GM03348 (cell line): Measurements from ENCODE around the gene MCM8.
A peak's percentile ranks its signal among the peaks of the same experiment; 100 is the strongest.

Source experiments
- DNase-seq: peaks from one replicate; pipeline ENCODE4 v3.0.0; 2012; ENCODE audit warnings: low spot score

The MCM8 gene

GRCh38 chr20:5950271-5951031, at the start of gene MCM8, which contains the start of gene TRMT6:
Gene MCM8 (plus strand): TSS chr20:5950652. CDS start chr20:5952016, 1,364 bp downstream.
Gene TRMT6 (minus strand): TSS chr20:5950533. CDS start chr20:5950405, 128 bp downstream.
- peak; percentile 96 for DNase-seq

- DNase-seq, result no peak
Observed at GRCh38 chr20:5900908-5901307, 49.5 kb upstream of the MCM8 start.

- DNase-seq, result no peak
Observed at GRCh38 chr20:5908981-5909380, 41.5 kb upstream of the MCM8 start.

- no peak for DNase-seq
Observed at GRCh38 chr20:5910186-5910585, 40.3 kb upstream of the MCM8 start.

DNA sequence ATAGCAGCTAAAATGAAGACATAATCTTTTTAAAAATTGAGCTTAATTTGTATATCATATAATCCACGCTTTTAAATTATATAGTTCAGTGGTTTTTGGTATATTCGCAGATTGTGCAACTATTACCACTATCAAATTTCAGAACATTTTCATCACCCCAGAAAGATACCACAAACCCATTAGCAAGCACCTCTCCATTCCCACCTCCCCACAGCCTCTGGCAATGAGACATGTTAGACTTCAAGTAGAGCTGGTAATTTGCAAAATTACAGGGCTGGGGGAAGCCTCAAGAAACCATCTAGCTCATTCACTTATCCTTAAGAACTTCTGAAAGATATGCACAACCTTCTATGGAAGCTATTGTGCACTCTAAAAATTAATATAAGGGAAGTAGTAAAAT, 37.3 kb upstream of the MCM8 start:
- DNase-seq, result no peak

DNA sequence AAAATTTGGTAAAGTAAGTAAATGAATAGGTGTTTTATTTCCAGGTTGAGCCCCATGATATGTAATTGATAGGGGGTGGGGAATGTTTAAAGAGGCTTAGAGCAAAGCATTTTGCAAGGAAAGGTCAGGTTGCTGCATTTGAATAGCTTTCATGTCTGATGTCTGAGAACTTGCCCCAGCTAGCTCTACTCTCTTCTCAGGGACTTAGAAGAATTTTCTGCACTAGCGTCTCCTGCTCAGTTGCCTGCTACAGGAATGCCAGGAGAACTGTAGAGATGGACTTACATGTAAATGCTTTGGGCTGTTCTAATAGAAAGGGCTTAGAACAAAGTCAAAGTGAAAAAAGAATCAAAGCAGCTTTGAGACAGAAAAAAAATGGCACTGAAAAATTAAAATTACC, 35.6 kb upstream of the MCM8 start:
- no peak for DNase-seq

- peak; percentile 22 for DNase-seq
Observed at GRCh38 chr20:5918856-5919625, 31.4 kb upstream of the MCM8 start.

GRCh38 chr20:5919626-5920544, 30.6 kb upstream of the MCM8 start:
- DNase-seq, result no peak

GRCh38 chr20:5920581-5920980, 29.9 kb upstream of the MCM8 start:
- no peak for DNase-seq

DNA sequence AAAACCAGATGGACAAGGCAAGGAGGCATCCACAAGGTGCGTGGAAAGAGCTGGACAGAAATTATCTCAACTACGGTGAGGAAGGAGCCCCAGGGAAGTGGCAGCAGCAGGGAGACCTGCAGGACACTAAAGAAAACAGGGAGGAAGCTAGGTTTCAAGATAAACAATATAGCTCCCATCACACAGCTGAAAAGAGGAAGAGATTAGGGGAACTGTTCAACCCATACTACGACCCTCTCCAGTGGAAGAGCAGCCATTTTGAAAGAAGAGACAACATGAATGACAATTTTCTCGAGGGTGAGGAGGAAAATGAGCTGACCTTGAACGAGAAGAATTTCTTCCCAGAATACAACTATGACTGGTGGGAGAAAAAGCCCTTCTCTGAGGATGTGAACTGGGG, 27.0 kb upstream of the MCM8 start:
- no peak for DNase-seq

- no peak for DNase-seq
Observed at GRCh38 chr20:5925551-5925950, 24.9 kb upstream of the MCM8 start.

DNA sequence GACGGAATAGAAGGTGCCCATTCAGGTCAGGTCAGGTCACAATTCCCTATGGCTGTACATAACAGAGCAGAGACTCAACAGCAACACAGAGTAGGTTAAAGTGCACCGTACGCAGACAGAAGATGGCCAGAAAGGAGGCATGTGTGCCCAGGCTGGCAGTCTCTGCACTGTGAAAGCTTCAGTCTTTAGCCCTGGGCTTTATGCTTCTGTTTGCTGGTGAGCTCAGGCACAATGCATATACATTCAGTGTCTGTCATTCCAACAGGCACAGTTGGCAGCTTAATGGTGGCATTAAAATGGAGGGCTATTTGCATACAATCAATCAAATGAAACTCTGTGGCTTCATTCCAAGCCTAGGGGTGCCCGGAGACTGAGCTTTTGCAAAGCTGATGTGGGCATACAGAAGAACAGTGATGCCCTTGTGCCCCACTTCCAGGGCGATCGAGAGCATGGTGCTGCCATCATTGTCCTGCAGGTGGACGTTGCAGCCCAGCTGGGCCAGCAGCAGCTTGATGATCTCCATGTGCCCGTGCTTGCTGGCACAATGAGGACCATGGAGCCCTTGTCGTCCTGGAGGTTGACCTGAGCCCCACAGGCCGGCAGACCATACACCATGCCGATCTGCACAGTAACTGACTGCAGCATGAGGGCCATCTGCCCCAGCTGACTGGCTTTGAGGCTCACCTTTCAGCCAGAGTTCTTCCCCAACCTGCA, 22.5 kb upstream of the MCM8 start:
- DNase-seq, result no peak

- DNase-seq, result no peak
Observed at GRCh38 chr20:5928836-5929715, 21.4 kb upstream of the MCM8 start.

GRCh38 chr20:5931411-5931810, 19.0 kb upstream of the MCM8 start:
- no peak for DNase-seq

DNA sequence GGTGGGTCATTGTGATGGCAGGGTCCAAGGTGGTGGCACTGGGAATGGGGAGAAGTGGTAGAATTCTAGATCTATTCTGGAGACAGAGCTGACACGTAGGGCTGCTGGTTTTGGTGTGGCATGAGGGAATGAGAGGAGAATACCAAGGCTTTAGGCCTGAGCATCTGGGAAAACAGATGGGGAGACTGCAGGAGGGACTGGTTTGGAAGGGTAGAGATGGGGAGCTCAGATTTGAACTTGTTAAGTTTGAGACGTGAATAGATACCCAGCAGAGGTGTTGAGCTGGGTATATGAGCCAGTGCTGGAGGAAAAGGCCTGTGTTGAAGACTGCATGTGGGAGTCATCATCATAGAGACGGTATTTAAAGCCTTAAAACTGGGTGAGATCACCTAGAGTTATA, 17.7 kb upstream of the MCM8 start:
- DNase-seq, result no peak

- no peak for DNase-seq
Observed at GRCh38 chr20:5933802-5934436, 16.5 kb upstream of the MCM8 start.

DNA sequence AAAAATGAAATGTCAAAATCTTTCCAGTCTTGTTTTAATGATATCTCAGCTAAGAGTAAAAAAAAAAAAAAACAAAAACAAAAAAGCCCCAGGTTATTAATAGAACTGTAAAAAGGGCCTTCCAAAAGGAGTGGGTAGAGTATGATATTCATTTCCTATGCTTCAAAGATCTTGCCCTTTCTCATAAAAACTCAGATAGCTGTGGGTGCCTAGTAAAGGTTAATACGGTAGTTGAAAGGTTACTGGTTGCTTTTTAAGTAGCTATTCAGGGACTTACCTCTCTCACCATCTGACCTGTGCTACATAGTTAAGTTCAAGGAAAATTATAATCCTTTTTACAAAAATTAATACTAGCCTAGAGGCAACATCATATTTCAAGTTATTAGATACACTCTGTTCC, 15.1 kb upstream of the MCM8 start:
- no peak for DNase-seq

GRCh38 chr20:5936238-5936637, 14.2 kb upstream of the MCM8 start:
- DNase-seq, result no peak

GRCh38 chr20:5938456-5939029, 11.9 kb upstream of the MCM8 start:
- DNase-seq, result no peak

GRCh38 chr20:5945963-5946362, 4.5 kb upstream of the MCM8 start:
- no peak for DNase-seq
